SK-N-MC (cell line): Measurements from ENCODE around the gene XXYLT1.

Experiments
- EZH2 ChIP-seq: fragments of 200-600 bp; sonication (generic); IDR thresholded peaks from one replicate; pipeline ENCODE4 v1.6.1; 2017; ENCODE audit warnings: antibody characterized with exemption
- POLR2AphosphoS5 ChIP-seq: IDR thresholded peaks from 2 replicates; pipeline ENCODE4 v1.6.1; 2012; ENCODE audit warnings: mild to moderate bottlenecking, low read depth, low read length, borderline replicate concordance

GRCh38 chr3:195032955-195033354, 238.0 kb downstream of the XXYLT1 start:
- TF ChIP-seq POLR2AphosphoS5: no peak
- TF ChIP-seq EZH2: no peak
